TTC549 (cell line): ENCODE data around the gene SLC24A3.

Experiments
- FAIRE-seq: peaks from 2 replicates; lab custom pipeline; 2012; peaks lifted over from hg19 to GRCh38; lab: Jason Lieb, UNC

SLC24A3 gene

DNA sequence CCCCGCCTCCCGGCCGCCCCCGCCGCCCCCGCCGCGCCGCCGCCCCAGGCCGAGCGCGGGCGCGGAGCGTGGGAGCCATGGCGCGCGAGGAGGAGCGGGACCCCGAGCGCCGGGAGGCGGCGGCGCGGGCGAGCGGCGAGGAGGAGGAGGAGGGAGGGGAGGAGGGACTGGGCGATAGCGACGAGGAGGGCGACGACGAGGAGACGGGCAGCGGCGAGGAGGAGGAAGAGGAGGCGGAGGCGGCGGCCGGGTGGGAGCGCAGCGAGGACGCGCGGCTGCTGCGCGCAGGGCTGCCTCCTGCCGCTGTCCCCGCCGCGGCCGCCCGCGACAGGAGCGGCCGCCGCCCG lies at the start of gene SLC24A3:
TSS of gene SLC24A3 (plus strand) at position 174 of the 347 bp plus-strand sequence.
- no peak for FAIRE-seq

DNA sequence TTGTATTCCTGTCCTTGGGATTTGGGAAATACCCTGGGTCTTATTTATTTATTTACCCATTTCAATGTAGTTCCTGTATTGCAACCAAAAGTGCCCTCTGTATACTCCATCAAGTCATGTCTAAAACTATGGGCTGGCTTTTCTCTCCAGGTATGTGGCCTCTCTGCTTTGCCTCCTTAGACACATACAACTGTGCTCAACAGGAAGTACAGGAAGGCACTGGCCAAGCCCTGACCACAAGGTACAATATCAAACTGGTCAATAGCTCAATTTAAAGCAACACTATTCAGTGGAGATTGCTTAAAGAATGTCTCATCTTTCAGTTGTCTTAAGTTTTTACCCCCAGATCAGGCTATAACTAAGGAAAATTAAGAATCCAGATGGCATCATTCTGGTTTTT lies 42.3 kb upstream of the SLC24A3 start:
- FAIRE-seq: no peak

DNA sequence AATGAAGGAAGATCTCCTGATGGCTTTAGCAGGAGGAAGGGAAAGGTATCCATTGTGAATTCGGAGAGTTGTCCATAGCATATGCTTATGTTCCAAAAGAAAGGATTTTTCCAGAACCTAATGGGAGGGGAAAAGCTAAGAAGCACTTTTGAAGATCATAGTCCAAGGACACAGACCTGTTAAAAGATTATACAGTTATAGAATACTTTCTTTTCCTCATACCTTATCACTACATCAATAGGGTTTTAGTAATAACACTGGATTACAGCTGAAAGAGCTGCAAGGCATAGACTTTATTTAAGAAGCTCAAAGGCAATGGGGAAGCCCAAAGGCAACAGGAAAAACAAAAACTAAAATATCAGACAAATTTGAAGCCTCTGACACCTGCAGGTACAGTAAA lies 39.8 kb upstream of the SLC24A3 start:
- FAIRE-seq: no peak

DNA sequence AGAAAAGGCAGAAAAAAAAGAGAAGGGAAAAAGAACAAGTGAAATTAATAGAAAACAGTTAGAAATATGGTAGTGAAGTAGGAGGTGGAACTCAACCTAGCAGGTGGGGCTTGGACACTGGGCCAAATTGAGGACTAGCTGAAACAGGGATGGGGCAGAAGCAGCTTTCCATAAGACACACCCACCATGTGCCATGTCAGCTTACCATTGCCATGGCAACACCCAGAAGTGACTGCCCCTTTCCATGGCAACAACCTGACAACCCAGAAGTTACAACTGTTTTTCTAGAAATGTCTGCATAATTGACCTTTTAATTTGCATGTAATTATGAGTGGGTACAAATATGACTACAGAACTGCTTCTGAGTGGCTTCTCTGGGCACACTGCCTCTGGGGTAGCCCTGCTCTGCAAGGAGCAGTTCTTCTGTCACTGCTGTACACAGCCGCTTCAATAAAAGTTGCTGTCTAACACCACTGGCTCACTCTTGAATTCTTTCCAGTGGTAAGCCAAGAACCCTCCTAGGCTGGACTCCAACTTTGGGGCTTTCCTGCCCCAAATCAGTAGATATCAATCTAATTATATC lies 35.9 kb upstream of the SLC24A3 start:
- FAIRE-seq: no peak

DNA sequence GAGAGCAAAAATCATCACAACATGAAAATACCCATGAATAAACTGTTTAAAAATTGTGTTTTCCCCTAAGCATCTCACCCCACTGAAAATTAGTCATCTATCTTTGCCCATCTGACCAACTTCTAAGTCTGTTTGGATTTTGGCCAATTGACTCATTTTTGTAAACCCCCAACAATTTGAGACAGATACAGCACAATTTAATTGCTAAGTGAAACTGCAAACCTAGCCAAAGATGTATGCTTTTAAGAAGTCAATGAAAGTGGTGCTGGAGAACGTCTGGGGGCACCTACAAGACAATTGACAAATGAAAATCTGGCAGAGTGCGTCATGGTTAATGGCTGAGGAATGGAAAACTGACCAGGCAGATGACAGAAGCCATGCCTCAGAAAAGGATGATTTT lies 30.9 kb upstream of the SLC24A3 start:
- FAIRE-seq: no peak

DNA sequence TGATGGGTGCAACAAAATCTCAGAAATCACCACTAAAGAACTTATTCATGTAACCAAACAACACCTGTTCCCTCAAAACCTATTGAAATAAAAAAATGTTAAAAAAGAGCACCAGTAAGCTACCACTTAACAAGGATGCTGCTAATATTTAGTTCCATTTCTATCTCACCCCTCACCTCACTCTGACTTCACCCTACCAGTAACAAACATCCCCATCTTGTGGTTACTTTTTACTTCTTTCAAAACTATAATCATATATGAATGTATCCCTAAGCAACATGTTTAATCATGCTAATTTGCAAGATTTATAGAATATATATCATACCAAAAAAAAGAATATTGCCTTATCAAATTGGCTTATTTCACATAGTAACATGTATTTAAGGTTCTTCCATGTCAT lies 27.4 kb upstream of the SLC24A3 start:
- FAIRE-seq: no peak

DNA sequence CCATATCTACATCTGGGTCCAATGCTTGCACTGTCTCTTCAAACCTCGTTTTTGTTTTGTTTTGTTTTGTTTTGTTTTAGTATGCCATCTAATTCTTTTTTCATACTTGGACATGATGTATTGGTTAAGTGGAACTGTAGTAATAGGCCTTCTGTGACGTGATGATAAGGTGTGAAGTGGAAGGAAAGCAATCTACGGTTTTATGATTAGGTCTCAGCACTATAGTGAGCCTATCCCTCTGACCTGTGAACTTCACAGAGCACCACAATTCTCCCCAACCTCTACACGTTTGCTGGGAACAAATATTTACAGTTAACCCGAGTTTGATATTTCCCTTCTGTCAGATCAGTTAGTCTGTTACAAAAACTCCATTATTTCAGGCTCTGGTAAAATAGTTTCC lies 19.1 kb upstream of the SLC24A3 start:
- no peak for FAIRE-seq

DNA sequence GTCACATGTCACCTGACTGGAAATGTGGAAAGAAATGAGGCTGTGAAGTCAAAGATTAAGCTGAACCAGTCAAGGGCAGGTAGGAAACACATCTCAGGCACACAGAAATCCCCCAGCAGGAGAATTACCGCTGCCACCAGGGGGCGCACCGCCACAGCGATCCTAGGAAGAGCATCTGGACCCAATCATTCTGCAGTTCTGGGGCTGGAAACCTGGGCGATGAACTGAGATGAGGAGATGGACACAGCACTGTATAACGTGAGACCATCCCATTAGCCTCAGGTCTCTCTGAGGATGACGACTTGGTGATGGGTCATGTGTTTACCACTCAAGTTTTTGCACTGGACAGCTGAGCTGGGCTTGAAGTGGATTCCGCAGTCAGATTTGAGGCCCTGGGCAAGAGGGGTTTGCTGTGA lies 6.5 kb upstream of the SLC24A3 start:
- FAIRE-seq: no peak

DNA sequence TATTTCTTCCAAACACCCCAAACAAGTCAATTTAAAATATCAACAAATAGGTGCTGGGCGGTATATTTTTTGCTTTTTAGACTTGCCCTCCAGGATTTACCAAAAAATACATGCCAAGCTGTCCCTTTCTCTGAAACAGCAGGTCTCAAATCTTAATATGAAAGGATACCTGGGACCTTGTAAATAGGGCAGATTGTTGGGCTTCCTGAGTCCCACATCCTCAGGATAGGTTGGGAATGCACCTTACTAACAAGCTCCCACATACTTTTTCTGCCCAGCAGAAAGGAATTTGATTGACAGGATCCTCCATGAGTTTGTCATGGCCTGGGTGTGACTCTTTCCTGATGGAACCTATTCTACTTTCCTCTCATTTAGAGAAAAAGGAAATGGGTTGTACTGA lies 4.9 kb upstream of the SLC24A3 start:
- no peak for FAIRE-seq

DNA sequence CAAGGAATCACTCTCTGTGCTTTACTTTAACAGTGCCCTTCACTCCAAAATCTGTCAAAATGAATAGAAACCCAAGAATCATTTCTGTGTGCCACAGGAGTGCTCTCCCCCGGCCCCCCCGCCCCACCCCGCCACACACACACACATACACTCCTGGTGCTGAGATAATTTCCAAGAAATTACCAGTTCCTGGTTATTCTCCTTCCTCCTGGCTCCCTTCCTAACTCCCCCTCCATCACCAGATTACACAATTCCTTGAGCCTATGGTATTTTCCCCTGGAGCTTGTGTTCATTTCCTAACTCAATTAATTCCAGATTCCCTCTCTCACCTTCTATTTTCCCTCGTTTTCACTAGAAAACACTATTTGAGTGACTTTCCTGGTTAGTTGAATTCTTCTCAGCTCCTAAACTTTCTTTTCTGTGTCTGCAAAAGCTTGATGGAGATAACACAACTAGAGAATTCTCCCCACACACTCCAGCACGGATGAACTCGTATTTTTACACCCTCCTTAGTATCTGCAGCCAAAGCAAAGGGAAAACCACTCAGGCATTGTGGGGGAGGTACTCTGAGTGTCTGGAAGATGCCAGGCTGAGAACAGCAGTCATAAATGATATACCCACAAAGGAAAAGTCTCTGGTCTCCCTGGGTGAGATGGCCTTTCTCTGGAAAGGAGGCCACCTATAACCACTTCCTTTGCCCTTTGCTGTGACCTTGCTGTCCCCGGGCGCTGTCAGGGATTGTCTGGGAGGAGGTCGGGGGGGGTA lies 1.9 kb upstream of the SLC24A3 start:
- no peak for FAIRE-seq

DNA sequence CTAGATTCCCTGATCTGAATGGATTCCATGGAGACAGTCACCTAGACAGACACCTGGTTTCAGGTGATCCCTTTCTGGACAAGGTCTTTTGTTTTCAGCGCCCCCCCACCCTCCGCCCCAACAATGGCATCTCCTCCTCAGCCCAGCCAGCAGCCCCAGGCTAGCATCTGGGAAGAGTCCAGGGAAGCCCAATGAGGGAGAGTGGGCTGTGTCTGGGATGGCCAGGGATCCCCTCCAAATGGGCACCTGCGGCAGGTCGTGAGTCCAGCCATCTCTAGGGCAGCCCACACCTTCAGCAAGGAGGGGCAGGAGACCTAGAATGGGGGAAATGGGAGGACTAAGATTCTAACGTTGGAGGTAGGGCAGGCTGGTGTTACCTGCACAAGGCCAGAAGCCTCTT lies 1.2 kb upstream of the SLC24A3 start:
- no peak for FAIRE-seq

DNA sequence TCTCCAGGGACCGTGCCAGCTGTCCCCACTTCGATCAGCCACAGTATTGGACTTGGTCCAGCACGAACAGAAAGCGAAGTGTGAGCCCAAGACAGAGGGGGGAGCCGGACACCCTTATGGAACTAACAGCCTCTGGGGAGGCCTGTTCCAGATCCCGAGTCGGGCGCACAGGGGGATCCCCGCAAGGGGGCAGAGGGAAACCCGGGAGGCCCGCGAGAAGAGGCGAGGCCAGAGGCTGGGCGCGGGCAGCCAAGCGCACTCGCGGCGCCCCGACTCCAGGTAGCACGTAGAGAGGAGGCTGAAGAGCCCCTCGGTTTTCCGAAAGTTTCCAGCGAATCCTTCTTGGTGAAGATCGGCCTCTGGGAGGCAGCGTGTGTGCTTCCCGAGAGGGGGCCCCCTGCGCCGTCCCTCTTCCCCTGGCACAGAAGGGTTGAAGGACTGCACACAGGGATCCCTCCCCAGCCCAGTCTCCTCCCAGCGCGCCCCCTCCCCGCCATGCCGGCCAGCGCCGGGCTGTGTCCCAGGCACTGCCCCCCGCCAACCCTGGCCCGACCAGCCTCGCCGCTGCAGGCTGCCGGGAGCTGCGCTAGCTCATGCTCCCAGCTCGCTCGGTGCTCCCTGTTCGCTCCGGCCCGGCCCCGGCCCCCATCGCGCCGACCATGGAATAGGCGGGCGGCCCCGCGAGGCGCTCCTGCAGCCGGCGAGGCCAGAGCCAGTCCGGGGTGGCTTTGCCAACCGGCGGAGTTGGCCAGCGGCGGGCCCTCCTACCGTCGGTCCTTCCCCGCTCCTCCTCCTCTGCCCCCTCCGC lies 577 bp upstream of the SLC24A3 start:
- no peak for FAIRE-seq

DNA sequence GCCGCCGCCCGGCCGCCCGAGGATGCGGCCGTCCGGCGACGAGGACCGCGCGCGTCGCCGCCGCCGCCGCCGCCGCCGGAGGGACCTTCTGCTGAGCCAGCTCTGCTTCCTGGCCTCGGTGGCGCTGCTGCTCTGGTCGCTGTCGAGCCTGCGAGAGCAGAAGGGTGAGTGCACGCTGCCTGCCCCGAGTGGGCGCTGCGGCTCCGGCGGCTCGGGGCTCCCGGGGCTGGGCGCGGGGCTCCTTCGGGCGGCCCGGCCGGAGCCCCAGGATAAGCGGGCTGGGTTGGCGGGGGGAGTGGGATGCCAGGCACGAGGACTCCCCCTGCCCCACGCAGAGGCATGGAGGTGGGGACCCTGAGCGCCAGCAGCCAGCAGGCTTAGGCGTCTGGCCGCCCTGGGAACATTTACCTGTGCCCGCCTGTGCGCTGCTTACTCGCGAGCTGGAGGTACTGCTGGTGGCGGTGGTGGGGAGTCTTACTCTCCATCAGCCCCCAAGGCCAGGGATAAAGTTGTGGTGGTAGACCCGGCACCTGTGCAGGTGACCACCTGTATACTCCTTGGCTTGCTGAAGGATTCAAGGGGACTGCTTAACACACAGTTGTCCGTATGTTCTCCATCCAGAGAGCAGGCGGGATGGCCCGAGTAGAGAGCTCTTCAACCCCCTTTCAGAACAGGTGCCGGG lies 520 bp downstream of the SLC24A3 start:
- FAIRE-seq: no peak

DNA sequence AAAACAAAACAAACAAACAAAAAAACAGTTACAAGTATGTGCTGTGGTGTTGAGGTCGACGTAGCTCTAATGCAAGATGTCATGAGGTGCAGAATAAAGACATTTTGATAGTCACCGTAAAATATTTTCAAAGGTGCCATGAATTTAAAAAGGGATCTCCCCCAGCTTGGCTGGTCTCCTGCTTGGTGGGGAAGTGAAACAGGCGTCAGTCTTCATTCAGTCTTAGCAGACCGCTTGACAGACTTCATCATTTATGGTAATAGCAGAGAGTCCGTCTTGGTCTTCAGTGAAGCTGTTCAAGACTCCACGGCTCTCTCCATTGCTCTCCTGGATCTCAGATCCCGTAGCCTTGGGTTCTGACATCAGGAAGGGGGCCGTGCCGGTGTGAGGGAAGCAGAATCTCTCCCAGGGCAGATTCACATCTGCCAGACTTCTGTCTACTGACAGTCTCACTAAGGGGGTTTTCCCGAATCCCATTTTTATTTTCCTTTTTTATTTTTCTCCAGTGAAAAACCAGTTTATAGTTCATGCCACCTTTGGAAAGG lies 1.6 kb downstream of the SLC24A3 start:
- no peak for FAIRE-seq

DNA sequence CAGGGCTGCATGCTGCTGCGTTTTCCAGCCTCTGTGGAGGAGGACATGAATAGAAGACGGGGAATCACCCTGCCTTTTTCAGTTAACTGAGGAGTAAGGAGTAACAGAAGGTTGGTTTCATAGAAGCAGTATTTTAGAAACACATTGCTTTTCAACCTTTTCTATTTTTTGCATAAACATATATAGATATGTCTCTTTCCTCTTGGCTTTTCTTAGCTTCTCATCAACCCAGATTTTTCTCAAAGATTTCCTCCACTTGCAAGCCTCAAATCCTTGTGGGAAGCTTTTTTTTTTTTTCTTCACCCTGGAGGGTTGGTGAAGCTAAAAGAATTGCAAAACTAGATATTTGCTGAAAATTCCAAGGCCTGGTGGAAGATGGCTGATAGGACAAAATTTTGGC lies 6.0 kb downstream of the SLC24A3 start:
- FAIRE-seq: no peak

DNA sequence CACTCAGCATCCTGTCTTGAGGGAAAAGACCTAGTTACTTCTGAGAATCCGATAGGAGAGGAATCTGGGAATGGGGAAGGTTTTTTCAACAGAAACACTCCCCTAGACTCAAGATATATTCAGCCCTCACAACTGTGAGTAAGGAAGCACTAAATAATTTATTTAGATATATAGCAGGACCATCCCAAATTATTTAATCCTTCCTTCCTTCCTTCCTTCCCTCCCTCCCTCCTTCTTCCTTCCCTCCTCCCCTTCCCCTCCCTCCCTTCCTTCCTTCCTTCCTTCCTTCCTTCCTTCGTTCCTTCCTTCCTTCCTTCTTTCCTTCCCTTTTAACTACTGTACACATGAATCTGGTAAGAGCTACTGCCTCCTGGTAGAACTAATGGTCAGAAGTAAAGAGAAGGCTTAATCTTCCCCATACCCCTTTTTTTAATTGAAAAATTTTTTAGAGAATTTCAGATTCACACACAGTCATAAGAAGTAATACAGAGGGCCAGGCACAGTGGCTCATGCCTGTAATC lies 10.1 kb downstream of the SLC24A3 start:
- FAIRE-seq: no peak

DNA sequence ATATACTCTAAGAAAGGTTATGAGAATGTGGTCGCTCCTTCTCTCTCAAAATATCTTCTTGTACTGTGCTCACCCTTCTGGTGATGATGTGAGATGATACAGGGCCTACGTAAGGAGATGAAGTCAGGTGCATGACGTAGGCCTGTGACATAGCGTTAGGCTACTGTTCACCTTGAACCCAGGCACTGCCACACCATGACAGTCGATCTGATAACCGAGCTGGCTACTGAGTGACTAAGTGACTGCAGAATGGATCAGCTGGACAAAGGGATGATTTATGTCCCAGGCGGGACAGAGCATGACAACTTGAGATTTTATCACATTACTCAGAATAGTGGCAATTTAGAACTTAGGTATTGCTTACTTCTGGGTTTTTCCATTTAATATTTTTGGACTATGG lies 11.2 kb downstream of the SLC24A3 start:
- no peak for FAIRE-seq

DNA sequence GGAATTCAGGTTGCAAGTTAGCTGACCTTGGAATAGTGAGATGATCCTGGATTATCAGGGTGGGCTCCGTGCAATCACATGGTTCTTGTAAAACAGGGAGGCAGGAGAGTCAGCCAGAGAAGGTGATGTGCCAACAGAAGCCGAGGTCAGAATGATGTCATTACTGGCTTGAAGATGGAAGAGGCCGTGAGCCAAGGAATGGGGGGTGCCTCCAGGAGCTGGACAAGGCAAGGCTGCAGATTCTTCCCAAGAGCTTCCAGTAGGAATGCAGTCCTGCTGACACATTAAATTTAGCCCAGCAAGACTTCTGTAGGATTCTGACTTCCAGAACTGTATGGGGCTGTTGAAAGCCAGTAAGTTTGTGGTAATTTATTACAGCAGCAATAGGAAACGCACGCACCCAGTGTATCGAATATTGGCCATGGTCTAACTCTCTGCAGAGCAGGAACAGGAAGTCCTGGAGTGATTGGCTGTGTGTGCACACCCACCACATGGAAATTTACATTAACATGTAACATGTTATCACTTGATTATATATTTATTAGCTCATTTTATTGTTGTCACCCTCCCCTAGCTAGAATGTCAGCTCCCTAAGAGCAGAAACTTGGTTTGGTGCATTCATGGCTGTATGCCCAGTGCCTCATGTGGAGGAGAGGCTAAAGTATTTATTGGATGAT lies 19.1 kb downstream of the SLC24A3 start:
- no peak for FAIRE-seq

DNA sequence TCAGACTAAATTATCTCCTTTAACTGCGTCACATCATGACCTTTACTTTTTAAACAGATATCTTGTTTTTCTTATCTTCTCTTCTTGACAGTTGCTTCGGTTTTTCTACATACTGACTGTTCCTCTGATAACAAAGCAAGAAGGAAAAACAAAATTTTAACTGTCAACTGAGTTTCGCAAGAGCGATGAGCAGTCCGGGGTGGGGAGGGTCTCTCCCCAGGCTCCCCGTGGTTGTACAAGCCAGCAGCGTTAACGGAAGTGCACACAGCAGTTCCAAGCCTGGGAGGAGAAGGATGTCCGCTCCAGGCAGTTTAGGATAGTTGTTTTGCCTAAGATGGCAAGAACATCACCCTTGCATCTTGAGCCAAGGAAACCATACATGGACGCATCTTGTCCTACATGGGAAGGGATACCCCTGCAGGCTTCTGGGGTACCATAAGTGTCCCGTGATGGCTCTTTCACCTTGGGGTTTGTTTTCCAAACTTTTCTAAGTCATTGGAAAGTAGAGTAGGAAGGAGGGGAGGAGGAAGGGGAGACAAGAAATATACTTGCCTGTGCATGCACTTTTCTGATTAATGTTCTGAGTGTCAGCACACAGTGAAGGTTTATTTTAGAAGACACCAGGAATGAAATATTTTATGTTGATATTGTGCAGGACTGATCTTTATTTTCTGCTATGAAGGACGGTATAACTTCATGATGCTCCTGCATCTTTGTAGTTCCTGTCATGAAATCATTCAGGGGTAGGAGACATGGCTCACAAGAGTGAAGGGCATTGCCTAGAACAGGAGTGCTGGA lies 20.8 kb downstream of the SLC24A3 start:
- FAIRE-seq: no peak

DNA sequence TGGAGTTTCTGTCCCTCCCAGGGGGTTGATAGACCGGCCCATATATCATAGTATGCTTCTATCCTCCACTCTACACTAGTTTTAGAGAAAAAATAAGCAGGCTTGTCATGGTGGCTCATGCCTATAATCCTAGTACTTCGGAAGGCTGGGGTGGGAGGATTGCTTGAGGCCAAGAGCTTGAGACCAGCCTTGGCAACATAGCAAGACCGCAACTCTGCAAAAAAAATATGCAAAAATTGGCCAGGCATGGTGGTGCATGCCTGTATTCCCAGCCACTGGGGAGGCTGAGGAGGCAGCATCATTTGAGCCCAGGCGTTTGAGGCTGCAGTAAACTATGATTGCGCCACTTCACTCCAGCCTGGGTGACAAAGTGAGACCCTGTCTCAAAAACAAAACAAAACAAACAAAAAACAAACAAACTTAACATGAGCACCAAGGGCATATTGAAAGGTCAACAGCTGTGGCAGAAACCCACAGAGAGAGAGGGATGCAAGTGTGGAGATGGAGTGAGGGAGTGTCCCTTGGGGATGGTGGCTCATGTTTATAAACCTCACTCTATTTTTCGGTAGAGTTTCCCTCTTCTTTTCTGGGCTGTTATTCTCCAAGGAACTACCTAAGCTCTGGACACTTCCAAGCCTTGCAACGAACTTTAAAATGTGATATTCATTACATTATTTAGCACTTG lies 24.1 kb downstream of the SLC24A3 start:
- FAIRE-seq: no peak
